Measurements from ENCODE around the gene CNOT2.
A peak's percentile ranks its signal among the peaks of the same experiment; 100 is the strongest.

The CNOT2 gene

DNA sequence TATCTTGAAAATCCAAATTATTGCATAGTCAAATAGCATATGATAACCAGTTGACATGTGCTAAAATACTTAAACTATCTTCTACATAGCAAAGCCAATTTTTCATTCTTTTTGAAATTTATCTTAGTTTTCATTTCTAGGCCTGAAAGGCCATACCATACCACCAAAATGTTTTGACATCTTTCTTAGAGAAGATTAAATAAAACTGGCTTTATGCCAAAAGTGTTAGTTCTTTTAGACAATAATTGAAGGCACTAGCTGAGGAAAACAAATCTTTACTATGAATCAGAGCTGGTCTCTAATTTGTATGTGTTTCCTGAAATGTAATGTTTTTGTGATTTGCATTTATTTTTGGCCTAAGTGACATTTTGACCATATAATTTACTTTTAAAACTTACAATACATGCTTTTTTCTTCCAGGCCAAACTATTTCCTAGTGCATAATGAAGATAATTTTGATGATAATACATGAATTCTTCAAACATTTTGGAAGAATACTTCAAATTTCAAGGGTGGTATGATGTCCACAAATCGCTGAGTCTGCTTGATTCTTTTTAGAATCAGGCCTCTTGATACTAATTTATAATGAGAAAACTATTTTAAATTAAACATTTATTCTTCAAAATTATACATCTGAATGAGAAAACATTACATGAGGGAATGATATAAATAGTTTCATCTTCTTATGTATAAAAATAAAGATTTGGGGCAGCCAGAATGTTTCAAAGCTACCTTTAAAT lies 116.4 kb downstream of the CNOT2 start:
- no peaks in the 10 kb centered on the region for H3K4me1 ChIP-seq (ENCODE audit: control insufficient read depth in 1 of 2, insufficient read depth in 2 of 2, low read length in 2 of 2)
- peaks cover 0 to 4% of the 10 kb centered on the region in 2 donors for H3K9me3 ChIP-seq (ENCODE audit: control insufficient read depth in 1 of 2, low read length in 2 of 2)
- no peak overlapping the region for H3K27ac ChIP-seq (ENCODE audit: low read depth, low read length)
- no peak overlapping the region for H3K4me3 ChIP-seq (ENCODE audit: low read depth in 1 of 2, low read length in 2 of 2)
- peaks cover 3 to 6% of the 10 kb centered on the region in 2 donors for H3K36me3 ChIP-seq (ENCODE audit: control insufficient read depth in 1 of 2, insufficient read depth in 2 of 2, low read length in 2 of 2)
- H3K27me3 ChIP-seq (ENCODE audit: control insufficient read depth in 1 of 2, insufficient read depth in 2 of 2, low read length in 2 of 2), result peaks cover 4 to 17% of the 10 kb centered on the region in 2 donors
- no peak overlapping the region for H3K9ac ChIP-seq (ENCODE audit: low read depth in 1 of 2, low read length in 2 of 2)

GRCh38 chr12:70360218-70360617 lies 117.0 kb downstream of the CNOT2 start:
- Histone ChIP-seq H3K4me1 (ENCODE audit: control insufficient read depth in 1 of 2, insufficient read depth in 2 of 2, low read length in 2 of 2) (peaks cover 4 to 5% of the 10 kb centered on the region in 2 donors), H3K27ac (ENCODE audit: low read depth, low read length) (no peak overlapping the region), H3K4me3 (ENCODE audit: low read depth in 1 of 2, low read length in 2 of 2) (no peak overlapping the region), H3K36me3 (ENCODE audit: control insufficient read depth in 1 of 2, insufficient read depth in 2 of 2, low read length in 2 of 2) (peaks cover 0 to under 1% of the 10 kb centered on the region in 2 donors), H3K9ac (ENCODE audit: low read depth in 1 of 2, low read length in 2 of 2) (no peak overlapping the region), H3K27me3 (ENCODE audit: control insufficient read depth in 1 of 2, insufficient read depth in 2 of 2, low read length in 2 of 2) (peaks cover 10 to 23% of the 10 kb centered on the region in 2 donors), H3K9me3 (ENCODE audit: control insufficient read depth in 1 of 2, low read length in 2 of 2) (peaks cover 0 to 4% of the 10 kb centered on the region in 2 donors)

GRCh38 chr12:70364695-70365397 lies 121.6 kb downstream of the CNOT2 start:
- Histone ChIP-seq H3K9ac (ENCODE audit: low read depth in 1 of 2, low read length in 2 of 2) (no peak overlapping the region), H3K36me3 (ENCODE audit: control insufficient read depth in 1 of 2, insufficient read depth in 2 of 2, low read length in 2 of 2) (no peaks in the 10 kb centered on the region), H3K4me3 (ENCODE audit: low read depth in 1 of 2, low read length in 2 of 2) (peak overlapping the region; percentile 71 to 72)

GRCh38 chr12:70365398-70365647 lies 122.1 kb downstream of the CNOT2 start:
- peak overlapping the region; percentile 71 to 72 for H3K4me3 ChIP-seq (ENCODE audit: low read depth in 1 of 2, low read length in 2 of 2)
- H3K9me3 ChIP-seq (ENCODE audit: control insufficient read depth in 1 of 2, low read length in 2 of 2), result peaks cover 0 to 4% of the 10 kb centered on the region in 2 donors
- peaks cover 15 to 29% of the 10 kb centered on the region in 2 donors for H3K27me3 ChIP-seq (ENCODE audit: control insufficient read depth in 1 of 2, insufficient read depth in 2 of 2, low read length in 2 of 2)
- no peaks in the 10 kb centered on the region for H3K36me3 ChIP-seq (ENCODE audit: control insufficient read depth in 1 of 2, insufficient read depth in 2 of 2, low read length in 2 of 2)
- no peak overlapping the region for H3K27ac ChIP-seq (ENCODE audit: low read depth, low read length)
- H3K9ac ChIP-seq (ENCODE audit: low read depth in 1 of 2, low read length in 2 of 2), result no peak overlapping the region
- H3K4me1 ChIP-seq (ENCODE audit: control insufficient read depth in 1 of 2, insufficient read depth in 2 of 2, low read length in 2 of 2), result peaks cover 15 to 18% of the 10 kb centered on the region in 2 donors

More at GRCh38 chr12:70364695-70365397, 121.6 kb downstream of the CNOT2 start:
- Histone ChIP-seq H3K27ac (ENCODE audit: low read depth, low read length) (no peak overlapping the region), H3K4me1 (ENCODE audit: control insufficient read depth in 1 of 2, insufficient read depth in 2 of 2, low read length in 2 of 2) (peaks cover 15 to 18% of the 10 kb centered on the region in 2 donors), H3K9me3 (ENCODE audit: control insufficient read depth in 1 of 2, low read length in 2 of 2) (peaks cover 0 to 4% of the 10 kb centered on the region in 2 donors), H3K27me3 (ENCODE audit: control insufficient read depth in 1 of 2, insufficient read depth in 2 of 2, low read length in 2 of 2) (peaks cover 15 to 29% of the 10 kb centered on the region in 2 donors)

- H3K9me3 ChIP-seq (ENCODE audit: control insufficient read depth in 1 of 2, low read length in 2 of 2), result peaks cover 0 to 4% of the 10 kb centered on the region in 2 donors
- no peaks in the 10 kb centered on the region for H3K36me3 ChIP-seq (ENCODE audit: control insufficient read depth in 1 of 2, insufficient read depth in 2 of 2, low read length in 2 of 2)
- H3K4me1 ChIP-seq (ENCODE audit: control insufficient read depth in 1 of 2, insufficient read depth in 2 of 2, low read length in 2 of 2), result peaks cover 15 to 18% of the 10 kb centered on the region in 2 donors
- peak within 1 kb of the TSS; percentile 74 to 78 for H3K4me3 ChIP-seq (ENCODE audit: low read depth in 1 of 2, low read length in 2 of 2)
- H3K27ac ChIP-seq (ENCODE audit: low read depth, low read length), result no peak within 1 kb of the TSS
- H3K27me3 ChIP-seq (ENCODE audit: control insufficient read depth in 1 of 2, insufficient read depth in 2 of 2, low read length in 2 of 2), result peaks cover 15 to 29% of the 10 kb centered on the region in 2 donors
- peak within 1 kb of the TSS; percentile 26 to 43 for H3K9ac ChIP-seq (ENCODE audit: low read depth in 1 of 2, low read length in 2 of 2)
Measured at GRCh38 chr12:70365648-70366518, 122.7 kb downstream of the CNOT2 start, which contains the start of gene KCNMB4. Gene KCNMB4, plus strand, starts transcription at chr12:70366290. Its CDS starts 445 bp downstream, at chr12:70366735.

GRCh38 chr12:70366581-70367257 lies 123.5 kb downstream of the CNOT2 start:
- no peaks in the 10 kb centered on the region for H3K36me3 ChIP-seq (ENCODE audit: control insufficient read depth in 1 of 2, insufficient read depth in 2 of 2, low read length in 2 of 2)
- peaks cover 15 to 18% of the 10 kb centered on the region in 2 donors for H3K4me1 ChIP-seq (ENCODE audit: control insufficient read depth in 1 of 2, insufficient read depth in 2 of 2, low read length in 2 of 2)
- peaks cover 0 to 4% of the 10 kb centered on the region in 2 donors for H3K9me3 ChIP-seq (ENCODE audit: control insufficient read depth in 1 of 2, low read length in 2 of 2)
- peaks cover 15 to 29% of the 10 kb centered on the region in 2 donors for H3K27me3 ChIP-seq (ENCODE audit: control insufficient read depth in 1 of 2, insufficient read depth in 2 of 2, low read length in 2 of 2)
- no peak overlapping the region for H3K27ac ChIP-seq (ENCODE audit: low read depth, low read length)
- H3K4me3 ChIP-seq (ENCODE audit: low read depth in 1 of 2, low read length in 2 of 2), result peak overlapping the region; percentile 74 to 78
- H3K9ac ChIP-seq (ENCODE audit: low read depth in 1 of 2, low read length in 2 of 2), result peak overlapping the region; percentile 26 to 43

- Histone ChIP-seq H3K27ac (ENCODE audit: low read depth, low read length) (no peak overlapping the region), H3K4me3 (ENCODE audit: low read depth in 1 of 2, low read length in 2 of 2) (peak overlapping the region; percentile 74 to 78), H3K9ac (ENCODE audit: low read depth in 1 of 2, low read length in 2 of 2) (peak overlapping the region; percentile 26 to 43), H3K27me3 (ENCODE audit: control insufficient read depth in 1 of 2, insufficient read depth in 2 of 2, low read length in 2 of 2) (peaks cover 15 to 25% of the 10 kb centered on the region in 2 donors), H3K9me3 (ENCODE audit: control insufficient read depth in 1 of 2, low read length in 2 of 2) (no peaks in the 10 kb centered on the region), H3K36me3 (ENCODE audit: control insufficient read depth in 1 of 2, insufficient read depth in 2 of 2, low read length in 2 of 2) (no peaks in the 10 kb centered on the region), H3K4me1 (ENCODE audit: control insufficient read depth in 1 of 2, insufficient read depth in 2 of 2, low read length in 2 of 2) (peaks cover 15 to 18% of the 10 kb centered on the region in 2 donors)
Measured at GRCh38 chr12:70367258-70368141, 124.3 kb downstream of the CNOT2 start.

DNA sequence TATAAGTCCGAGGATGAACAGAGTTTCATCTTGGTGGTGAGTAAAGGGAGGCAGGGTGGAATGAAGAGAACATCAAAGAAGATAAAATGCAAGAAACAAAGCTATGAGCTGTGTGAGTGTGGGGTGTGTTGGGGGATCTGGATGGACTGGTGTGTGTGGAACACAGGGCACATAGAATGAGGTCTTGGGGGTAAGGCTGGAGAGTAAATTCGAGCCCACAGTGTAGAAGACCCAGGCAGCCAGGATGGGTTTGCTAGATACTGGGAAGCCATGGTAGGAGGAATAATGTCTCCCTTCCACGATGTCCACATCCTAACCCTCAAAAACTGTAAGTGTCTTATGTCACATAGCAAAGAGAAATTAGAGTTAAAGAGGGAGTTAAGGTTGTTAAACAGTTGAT lies 129.6 kb downstream of the CNOT2 start:
- H3K4me1 ChIP-seq (ENCODE audit: control insufficient read depth in 1 of 2, insufficient read depth in 2 of 2, low read length in 2 of 2), result no peaks in the 10 kb centered on the region
- no peak overlapping the region for H3K9ac ChIP-seq (ENCODE audit: low read depth in 1 of 2, low read length in 2 of 2)
- no peak overlapping the region for H3K4me3 ChIP-seq (ENCODE audit: low read depth in 1 of 2, low read length in 2 of 2)
- no peaks in the 10 kb centered on the region for H3K9me3 ChIP-seq (ENCODE audit: control insufficient read depth in 1 of 2, low read length in 2 of 2)
- H3K36me3 ChIP-seq (ENCODE audit: control insufficient read depth in 1 of 2, insufficient read depth in 2 of 2, low read length in 2 of 2), result no peaks in the 10 kb centered on the region
- no peak overlapping the region for H3K27ac ChIP-seq (ENCODE audit: low read depth, low read length)
- H3K27me3 ChIP-seq (ENCODE audit: control insufficient read depth in 1 of 2, insufficient read depth in 2 of 2, low read length in 2 of 2), result peaks cover 0 to under 1% of the 10 kb centered on the region in 2 donors

GRCh38 chr12:70379846-70380245 lies 136.6 kb downstream of the CNOT2 start:
- Histone ChIP-seq H3K4me3 (ENCODE audit: low read depth in 1 of 2, low read length in 2 of 2) (no peak overlapping the region), H3K9ac (ENCODE audit: low read depth in 1 of 2, low read length in 2 of 2) (no peak overlapping the region), H3K36me3 (ENCODE audit: control insufficient read depth in 1 of 2, insufficient read depth in 2 of 2, low read length in 2 of 2) (no peaks in the 10 kb centered on the region), H3K9me3 (ENCODE audit: control insufficient read depth in 1 of 2, low read length in 2 of 2) (no peaks in the 10 kb centered on the region), H3K27me3 (ENCODE audit: control insufficient read depth in 1 of 2, insufficient read depth in 2 of 2, low read length in 2 of 2) (no peaks in the 10 kb centered on the region), H3K27ac (ENCODE audit: low read depth, low read length) (no peak overlapping the region), H3K4me1 (ENCODE audit: control insufficient read depth in 1 of 2, insufficient read depth in 2 of 2, low read length in 2 of 2) (no peaks in the 10 kb centered on the region)

All from duodenal mucosa (tissue), 2 donors.